GM18508 (cell line): ENCODE data around the gene C9orf152.

Source experiments
- ATAC-seq: cut with Tn5 transposase; IDR thresholded peaks from one replicate; pipeline ENCODE4 v1.9.1; 2021; ENCODE audit warnings: moderate number of reproducible peaks; ENCODE audit not compliant: insufficient read depth, unreplicated experiment

Gene C9orf152

DNA sequence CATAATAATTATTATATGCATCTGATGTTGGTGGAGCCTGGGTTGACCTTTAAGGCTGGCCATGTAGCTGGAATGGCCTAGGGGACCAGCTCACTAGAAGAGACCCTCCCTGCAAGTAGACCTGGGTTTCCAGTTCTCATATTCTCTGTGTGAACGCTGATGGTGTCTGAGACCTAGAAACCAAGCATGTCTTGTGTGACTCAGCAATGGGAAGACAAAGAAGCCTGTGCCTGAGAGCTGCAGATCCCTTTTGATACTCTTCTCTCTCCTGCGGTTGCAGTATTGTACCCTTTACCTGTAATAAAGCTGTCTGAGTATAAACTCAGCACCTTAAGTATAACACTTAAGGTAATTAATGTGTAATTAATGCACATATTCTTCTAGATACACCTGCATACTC, 22.2 kb downstream of the C9orf152 start:
- no peak for ATAC-seq

DNA sequence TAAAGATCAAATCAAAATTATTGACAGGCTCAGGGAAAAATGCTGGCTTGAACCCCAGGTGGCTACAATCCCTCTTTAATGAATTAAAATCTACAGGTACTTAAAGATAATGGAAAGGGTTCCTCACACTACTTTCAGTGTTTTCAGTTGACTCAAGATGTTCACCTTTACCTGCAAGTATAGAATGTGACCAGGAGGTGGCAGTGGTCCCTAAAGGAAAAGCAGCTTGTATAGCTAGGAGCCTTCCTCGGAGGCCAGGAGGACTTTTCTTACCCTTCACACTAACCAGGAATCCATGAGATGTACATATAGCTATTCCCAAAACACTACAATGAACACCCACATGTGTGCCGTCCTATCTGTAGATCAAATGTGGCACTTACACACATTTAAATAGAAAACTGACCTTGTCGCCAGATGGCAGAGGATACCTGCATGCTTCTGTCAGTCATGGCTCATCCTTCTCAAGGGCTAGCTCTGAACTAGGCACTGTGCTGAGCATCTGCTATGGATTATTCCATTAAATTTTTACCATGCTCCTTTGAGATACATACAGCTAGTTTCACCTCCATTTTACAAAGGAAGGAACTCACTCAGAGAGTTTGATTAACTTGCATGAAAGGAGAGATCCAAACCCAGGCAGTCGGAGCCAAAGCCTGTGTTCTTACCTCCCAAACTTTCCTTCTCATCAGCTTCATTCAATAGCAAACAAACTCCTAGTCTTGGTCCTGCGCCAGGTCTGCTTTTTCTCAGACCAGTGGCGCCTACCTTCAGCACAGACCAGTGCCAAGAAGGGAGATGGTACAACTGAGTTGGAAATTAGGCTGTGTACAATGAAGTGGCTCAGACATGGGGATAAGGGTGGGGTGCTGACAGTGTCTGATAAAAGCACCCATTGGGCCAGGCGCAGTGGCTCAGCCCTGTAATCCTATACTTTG, 24.5 kb downstream of the C9orf152 start:
- no peak for ATAC-seq

DNA sequence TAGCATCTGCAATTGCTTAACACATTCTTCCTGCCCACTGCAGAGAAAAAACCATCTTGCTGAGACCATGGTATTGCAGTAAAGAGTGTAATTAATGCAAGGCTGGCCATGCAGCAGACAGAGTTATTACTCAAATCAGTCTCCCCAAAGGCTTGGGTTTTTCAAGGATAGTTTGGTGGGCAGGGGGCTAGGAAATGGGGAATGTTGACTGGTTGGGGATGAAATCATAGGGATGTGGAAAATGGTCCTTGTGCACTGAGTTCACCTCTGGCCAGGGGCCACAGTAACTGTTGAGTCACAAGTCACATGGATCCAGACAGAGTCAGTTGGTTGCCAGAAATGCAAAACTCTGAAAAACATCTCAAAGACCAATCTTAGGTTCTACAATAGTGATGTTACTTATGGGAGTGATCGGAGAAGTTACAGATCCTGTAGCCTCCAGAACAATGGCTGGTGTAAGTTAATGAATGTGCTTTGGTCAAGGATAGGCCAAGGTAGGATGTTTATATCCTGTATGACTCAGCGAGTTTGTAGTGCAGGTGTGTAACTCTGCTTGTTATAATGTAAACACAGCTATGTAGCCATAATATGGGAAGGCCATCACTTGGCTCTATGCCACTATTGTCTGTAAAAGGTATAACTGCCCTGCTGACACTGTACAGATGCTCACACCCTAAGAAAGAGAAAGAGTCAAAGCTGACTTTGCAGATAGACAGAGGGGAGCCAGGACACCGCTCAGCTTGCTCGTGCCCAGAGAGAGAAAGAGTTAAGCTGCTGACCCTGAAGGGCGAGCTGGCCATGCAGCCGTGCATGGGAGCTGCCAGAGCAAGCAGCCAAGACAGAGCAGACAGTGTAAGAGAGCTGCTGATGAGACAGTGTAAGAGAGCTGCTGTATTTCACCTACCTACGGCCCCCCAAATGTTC, 27.2 kb downstream of the C9orf152 start:
- no peak for ATAC-seq

DNA sequence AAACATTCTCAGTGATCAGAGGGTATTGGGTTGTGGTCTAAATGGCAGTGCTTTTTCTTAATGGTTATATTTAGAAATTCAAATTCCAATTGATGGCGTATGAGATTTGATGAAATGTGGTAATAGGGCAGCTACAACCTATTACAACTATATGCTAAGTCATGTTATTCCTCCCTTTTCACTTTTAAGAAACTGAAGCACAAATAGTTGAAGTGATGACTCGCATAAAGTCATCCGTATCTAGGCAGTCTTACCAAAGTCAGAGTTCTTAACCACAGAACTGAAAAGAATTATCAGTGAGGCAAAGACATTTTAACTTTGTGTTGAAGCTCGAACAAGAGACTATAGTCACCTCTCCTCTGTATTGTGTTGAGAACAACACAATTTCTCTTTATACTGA, 28.2 kb downstream of the C9orf152 start:
- ATAC-seq = no peak

DNA sequence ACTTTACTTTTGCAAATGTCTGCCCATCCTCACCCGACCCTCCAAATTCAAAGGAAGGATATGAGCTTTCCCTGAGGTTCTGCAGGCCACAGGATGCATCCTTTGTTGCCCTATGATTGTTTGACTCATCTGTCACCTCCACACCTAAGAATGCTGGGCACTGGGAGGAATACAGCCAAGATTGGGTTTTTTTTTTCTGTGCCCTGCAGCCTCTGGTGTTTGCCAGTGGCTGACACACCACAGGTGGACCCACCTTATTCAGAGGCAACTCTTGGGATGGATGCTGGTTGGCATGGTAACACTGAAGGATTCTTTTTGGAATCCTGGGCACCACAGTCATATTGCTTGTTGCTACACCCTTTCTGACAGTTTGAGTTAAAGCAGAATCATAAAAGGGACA, 29.7 kb downstream of the C9orf152 start:
- no peak for ATAC-seq

DNA sequence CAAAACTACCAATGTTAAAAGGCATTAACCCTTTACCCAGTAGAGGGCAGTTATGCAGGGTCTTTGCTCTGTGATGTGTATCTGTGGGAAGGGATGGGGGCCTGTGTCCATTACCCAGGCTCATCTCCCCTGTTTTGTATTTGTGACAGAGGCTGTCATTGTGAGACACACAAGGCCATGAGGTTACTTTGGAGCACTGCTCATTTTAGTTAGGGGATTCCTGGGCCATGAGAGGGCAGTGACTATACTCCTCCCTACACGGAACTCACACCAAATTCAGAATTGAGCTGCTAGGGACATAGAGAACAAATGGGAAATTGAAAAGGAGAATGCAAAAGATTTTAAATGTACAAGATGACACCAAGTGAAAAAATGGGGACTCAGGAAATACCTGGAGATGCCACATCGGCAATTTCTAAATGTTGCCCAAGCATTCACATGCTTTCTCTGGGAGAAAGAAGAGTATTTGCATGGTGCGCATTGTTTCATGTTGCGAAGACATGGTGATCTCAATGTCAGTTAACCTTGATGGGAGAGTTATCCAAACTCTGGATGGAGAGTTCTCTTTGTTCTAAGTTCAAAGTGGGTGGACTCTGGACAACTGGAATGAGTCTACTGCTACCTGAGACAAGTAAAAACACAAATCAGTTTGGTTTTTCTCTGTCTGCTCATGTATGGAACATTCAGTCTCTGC, 32.5 kb downstream of the C9orf152 start:
- no peak for ATAC-seq

DNA sequence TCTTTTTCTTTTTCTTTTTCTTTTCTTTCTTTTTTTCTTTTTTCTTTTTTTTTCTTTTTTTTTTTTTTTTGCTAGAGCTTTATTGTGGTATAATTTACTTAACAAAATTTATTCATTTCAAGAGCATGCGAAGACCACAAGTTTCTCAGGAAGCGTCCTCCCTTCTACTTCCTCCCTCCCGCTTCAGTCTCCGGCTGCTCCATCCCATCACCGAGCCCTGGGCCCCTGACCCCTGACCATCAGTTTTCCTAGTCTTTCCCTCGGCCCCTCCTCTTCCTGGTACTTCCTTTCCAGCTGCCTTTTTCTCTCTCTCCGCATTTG, 34.7 kb downstream of the C9orf152 start:
- no peak for ATAC-seq

DNA sequence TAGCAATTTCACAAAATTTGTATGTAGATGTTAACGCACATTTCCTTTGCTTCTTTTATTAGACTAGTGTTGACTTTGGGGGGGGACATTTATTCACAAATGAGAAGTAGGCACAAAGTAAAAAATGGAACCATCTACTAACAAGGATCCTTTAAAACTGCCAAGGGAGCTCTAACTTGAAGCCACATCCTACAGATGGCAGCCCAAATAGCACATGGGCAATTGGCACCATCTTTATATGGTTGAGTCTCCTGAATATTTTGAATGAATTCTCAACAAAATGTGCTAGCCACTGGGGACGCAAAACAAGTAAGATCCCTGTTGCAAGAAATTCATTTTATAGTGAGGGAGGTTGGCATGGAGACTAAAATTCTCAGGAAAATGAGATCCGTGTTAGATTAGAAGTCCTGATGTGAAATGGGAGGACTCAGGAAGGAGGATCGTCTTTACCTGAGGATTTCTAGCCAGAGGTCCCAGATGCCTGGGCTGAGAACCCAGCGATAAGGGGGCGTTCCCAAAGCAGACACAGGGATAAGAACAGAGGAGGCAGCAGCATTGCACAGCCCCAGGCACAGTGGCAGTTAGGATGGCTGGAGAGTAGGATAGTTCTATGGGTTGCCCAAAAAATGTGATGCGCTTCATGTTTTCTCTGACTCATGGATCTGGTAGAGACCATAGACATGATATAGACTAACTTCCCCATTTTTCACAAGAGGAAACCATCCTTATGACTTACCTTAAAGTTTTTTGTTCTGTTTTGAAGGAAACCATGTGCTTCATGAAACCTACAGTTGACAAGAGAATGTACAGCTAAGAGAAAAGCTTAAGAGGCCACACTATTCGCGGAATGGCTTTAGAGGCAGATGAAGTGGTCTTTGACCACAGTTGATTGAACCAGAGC, 37.4 kb downstream of the C9orf152 start:
- no peak for ATAC-seq

DNA sequence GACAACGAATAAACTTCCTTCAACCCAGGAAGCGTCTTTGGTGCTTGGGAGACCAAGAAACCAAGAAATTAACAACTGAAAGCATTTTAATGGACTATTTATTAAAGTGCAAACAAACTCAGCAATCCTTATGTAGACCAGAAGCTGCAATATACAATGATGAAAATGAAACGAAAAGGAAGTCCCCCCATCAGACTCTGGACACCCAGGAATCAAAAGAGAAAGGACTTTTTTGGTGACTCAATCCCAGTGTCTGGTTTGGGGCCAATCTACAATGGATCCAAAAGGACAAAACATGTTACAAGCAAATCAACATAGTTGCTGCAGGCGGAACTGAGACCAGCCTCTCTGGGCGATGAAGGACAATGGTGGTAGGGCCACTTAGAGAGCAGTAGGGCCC, 39.5 kb downstream of the C9orf152 start:
- ATAC-seq = no peak

DNA sequence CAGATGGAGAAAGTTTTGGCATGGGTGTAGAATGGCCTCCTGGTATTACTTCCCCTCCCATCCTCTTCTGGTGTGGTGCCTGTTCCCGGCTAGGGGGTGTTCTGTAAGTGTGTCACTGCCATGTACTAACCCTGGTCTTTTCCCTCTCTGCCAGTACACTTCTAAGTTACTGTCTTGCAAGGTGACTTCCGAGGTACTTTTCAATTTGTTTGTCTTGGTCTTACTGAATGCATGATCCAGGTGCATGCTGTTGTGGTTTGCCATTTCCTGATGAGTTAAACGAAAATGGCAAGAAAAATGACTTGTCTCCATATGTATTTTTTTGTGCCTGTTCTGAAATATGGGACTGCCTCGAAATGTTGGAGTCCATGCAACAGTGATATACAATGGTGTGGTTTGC, 46.0 kb downstream of the C9orf152 start:
- ATAC-seq = no peak

DNA sequence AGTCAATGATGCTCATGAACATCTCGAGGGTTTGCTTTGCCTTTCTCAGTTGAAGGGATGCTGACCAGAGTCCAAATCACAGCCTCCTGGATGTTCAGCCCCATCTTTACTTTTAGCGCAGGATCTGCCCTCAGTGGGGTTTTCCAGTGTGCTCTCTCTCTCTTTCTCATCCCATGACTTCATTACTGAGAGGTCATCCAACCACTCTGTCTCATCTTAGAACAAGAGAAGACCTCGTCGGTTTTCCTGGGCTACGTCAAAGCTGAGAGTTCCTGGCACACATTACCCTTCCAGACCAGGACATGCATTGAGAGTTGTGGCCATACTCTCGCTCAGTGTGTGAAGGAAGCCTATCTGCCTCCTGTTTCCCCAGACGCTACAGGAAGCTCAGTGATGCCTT, 47.3 kb downstream of the C9orf152 start:
- ATAC-seq = no peak

DNA sequence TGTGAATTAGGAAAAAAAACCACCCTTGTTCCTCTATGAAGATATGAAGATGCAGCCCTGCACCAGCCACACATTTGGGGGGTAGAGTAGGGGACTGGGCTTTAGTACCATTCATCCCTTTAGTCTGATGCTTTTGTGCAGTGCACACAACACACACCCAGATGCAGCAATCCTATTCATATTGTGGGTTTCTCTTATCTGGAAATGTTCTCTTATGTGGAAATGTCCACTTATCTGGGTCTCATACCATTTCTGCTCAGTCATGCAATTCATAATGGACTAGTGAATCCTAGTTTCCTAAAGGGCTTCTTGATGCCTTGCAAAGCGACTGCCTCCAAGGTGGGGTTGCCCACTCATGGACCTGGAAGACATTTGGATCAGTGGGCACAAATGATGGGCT, 47.8 kb downstream of the C9orf152 start:
- no peak for ATAC-seq

DNA sequence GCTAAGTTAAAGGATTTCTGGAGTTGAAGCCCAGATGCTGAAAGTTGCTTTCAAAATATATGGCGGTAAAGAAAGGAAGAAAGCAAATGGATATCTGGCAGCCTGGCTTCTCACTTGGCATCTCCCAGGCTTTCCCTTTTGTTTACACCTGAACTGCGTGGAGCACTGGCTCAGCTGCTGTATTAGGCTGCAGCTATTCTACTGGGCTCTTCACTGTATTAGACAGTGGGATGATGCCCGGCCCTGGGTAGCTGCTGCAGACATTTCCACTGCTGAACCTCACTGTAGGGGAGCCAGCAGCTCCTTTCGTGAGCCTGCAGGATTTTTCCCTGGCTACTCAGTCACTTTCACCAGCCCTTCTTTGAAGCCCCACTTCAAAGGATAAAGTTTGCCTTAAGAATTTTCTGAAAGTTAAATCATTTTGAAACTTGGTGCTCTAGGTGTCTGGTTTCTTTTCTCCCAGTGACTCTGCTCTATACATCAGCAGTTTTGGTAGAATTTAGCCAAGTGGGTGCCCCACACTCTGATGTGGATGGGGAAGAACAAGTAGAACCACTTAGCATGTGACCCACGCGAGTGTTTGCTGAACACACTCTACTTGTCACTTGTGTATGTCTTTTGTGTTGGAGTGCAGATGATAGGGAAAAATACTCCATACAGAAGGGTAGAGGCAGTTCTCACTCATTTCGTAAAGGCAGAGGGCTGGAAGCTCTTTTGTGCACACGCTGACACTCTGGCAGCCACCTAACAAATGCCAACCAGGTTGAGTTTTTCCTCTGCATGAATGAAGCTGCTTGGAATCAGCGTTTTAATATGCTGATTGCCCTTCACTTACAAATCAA, 49.9 kb downstream of the C9orf152 start:
- ATAC-seq = no peak

DNA sequence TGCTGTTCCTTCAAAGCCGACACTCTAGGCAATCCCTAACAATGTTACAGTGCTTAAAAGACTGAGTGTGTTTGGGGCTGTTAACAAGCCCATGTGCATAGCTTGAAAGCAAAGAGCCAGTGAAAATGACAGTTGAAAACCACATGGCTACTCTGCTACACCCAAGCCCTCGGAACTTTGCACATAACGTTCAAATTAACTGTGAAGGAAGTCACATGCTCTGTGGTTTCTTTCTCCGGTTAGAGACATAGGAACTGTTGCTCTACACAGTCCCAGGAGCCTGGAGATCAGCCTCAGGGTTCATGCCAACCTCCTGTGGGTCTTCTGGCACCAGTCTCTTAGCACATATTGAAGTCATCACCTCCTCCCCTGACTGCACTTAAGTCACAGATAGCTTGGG, 51.1 kb downstream of the C9orf152 start:
- ATAC-seq = peak; percentile 87

DNA sequence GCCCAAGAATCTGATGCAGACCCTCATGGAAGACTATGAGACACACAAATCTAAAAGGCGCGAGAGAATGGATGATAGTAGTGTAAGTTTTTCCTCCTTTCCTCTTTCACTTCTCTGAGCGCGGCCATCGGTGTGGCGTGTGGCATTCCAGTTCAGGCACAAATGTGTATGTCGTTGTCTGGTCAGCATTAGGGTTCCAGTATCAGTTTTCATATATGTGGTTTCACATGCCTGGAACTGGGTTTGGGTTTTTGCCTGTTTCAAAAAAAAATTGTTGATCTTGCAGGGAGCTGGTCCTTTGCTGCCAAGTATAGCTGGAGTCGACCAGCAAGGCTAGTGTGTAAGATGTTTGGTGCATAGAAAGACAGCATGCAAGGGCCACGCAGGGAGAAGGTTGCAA, 51.5 kb downstream of the C9orf152 start:
- no peak for ATAC-seq

DNA sequence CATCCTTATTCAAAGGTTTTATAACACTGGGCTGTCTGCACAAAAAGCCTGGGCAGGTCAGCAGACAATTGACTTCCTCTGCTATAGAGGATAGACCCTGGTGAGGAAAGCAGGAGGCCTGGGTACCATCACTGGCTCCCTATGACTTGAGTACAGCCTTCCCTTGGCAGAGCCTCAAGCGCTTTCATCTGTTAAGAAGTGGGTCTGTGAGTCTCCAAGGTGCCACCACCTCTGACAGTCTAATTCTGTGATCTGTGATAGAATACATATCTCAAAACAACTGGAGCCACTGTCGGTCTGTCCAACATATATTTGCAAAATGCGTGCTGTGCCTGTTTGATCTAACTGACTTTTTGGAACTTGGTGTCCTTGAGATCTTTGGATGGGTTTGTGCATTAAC, 52.2 kb downstream of the C9orf152 start:
- ATAC-seq = no peak

DNA sequence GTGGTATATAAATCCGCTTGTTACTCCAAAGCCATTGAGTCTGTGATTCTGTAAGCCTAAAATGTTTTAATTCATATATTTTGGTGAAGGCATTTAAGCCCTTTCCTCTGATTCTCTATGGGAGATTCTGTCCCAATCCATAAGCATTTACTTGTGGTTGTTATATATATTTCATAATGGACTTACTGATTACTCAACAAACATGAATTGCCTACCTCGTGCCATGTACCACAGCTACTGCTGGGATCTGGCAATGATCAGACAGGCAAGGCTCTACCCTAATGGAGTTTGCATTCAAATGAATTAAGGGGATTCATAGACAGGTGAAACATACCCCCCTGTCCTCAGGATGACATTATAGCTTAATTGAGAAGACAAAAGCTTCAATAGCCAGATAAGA, 54.5 kb downstream of the C9orf152 start:
- ATAC-seq = no peak

DNA sequence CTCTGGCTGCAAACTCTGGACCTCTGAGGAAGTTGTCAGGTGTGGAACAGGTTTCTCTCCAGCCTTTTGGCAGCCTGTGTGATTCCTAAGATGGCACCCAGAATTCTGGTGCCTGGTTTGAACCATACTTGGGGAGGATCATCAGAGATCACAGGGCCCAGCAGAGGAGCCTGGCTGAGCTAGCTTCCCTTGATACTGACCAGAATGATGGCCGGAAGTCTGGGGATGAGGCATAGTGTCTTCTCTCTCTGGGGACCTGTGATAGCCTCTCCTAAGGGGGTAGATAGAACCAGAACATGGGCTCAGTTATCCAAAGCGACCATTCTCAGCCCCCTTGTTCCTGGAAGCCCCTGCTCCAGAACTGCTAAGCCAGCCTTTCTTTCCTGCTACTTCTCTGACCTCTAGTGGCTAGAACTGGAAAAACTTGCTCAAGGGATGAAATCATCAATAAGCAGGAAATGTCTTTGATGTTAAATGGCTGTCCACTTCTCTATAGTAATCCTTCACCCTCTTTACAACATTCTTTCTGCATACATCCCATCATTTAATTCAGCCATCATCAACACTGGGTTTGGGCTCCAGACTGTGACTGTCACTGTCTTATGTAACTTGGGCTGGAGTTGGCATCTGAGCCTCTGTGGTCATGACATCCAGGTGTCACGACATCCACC, 55.1 kb downstream of the C9orf152 start:
- no peak for ATAC-seq
